HG03175 (cell line): ENCODE measurements around the gene CBFA2T2.
"Not testable (repeated sequence)": the region's sequence is repeated elsewhere in the genome, so short reads cannot be mapped to it uniquely, and the experiment has no call there.

ENCODE experiments used
- ATAC-seq: cut with Tn5 transposase; IDR thresholded peaks from one replicate; pipeline ENCODE4 v1.9.1; 2021; ENCODE audit warnings: mild to moderate bottlenecking, moderate library complexity; ENCODE audit not compliant: unreplicated experiment

Gene CBFA2T2

GRCh38 chr20:33569802-33570391 lies 80.0 kb downstream of the CBFA2T2 start:
- ATAC-seq, result no peak

GRCh38 chr20:33570743-33571142 lies 80.8 kb downstream of the CBFA2T2 start:
- ATAC-seq, result no peak

- ATAC-seq, result not testable (repeated sequence)
These were observed 83.4 kb downstream of the CBFA2T2 start for GRCh38 chr20:33573268-33573667.

GRCh38 chr20:33575282-33575681 lies 85.4 kb downstream of the CBFA2T2 start:
- no peak for ATAC-seq

GRCh38 chr20:33576432-33577125 lies 86.7 kb downstream of the CBFA2T2 start:
- ATAC-seq, result no peak

GRCh38 chr20:33578510-33578909 lies 88.6 kb downstream of the CBFA2T2 start:
- no peak for ATAC-seq

- ATAC-seq, result no peak
These were observed 93.2 kb downstream of the CBFA2T2 start for GRCh38 chr20:33583143-33583542.

- no peak for ATAC-seq
These were observed 95.1 kb downstream of the CBFA2T2 start for GRCh38 chr20:33584976-33585375.

GRCh38 chr20:33585413-33585812 lies 95.5 kb downstream of the CBFA2T2 start:
- no peak for ATAC-seq

- ATAC-seq, result no peak
These were observed 99.2 kb downstream of the CBFA2T2 start for GRCh38 chr20:33589059-33589458.

- ATAC-seq, result not testable (repeated sequence)
These were observed 102.0 kb downstream of the CBFA2T2 start for GRCh38 chr20:33591901-33592300.

- ATAC-seq, result no peak
These were observed 104.8 kb downstream of the CBFA2T2 start for GRCh38 chr20:33594743-33595142.

- ATAC-seq, result no peak
These were observed 110.5 kb downstream of the CBFA2T2 start for GRCh38 chr20:33600414-33600813.

GRCh38 chr20:33600981-33601380 lies 111.1 kb downstream of the CBFA2T2 start:
- no peak for ATAC-seq

- ATAC-seq, result no peak
These were observed 112.0 kb downstream of the CBFA2T2 start for GRCh38 chr20:33601861-33602260.

- ATAC-seq, result peak; percentile 55
These were observed 113.1 kb downstream of the CBFA2T2 start for GRCh38 chr20:33602826-33603590.

- ATAC-seq, result no peak
These were observed 114.4 kb downstream of the CBFA2T2 start for GRCh38 chr20:33604084-33604990.

GRCh38 chr20:33604991-33605370 lies 115.1 kb downstream of the CBFA2T2 start:
- no peak for ATAC-seq

GRCh38 chr20:33606118-33606771 lies 116.3 kb downstream of the CBFA2T2 start:
- ATAC-seq, result peak; percentile 49

- ATAC-seq, result no peak
These were observed 119.6 kb downstream of the CBFA2T2 start for GRCh38 chr20:33609504-33609903.
